Activated CD4-positive, alpha-beta T cell treated with anti-CD3 and anti-CD28 coated beads for 4 hours (primary cell): ENCODE measurements around the gene GPATCH8.
"Not testable (repeated sequence)": the region's sequence is repeated elsewhere in the genome, so short reads cannot be mapped to it uniquely, and the experiment has no call there.

Experiments used
- DNase-seq, 2 donors: peaks; one replicate each; pipeline ENCODE4 v3.0.0-alpha.2; 2020

The GPATCH8 gene

DNA sequence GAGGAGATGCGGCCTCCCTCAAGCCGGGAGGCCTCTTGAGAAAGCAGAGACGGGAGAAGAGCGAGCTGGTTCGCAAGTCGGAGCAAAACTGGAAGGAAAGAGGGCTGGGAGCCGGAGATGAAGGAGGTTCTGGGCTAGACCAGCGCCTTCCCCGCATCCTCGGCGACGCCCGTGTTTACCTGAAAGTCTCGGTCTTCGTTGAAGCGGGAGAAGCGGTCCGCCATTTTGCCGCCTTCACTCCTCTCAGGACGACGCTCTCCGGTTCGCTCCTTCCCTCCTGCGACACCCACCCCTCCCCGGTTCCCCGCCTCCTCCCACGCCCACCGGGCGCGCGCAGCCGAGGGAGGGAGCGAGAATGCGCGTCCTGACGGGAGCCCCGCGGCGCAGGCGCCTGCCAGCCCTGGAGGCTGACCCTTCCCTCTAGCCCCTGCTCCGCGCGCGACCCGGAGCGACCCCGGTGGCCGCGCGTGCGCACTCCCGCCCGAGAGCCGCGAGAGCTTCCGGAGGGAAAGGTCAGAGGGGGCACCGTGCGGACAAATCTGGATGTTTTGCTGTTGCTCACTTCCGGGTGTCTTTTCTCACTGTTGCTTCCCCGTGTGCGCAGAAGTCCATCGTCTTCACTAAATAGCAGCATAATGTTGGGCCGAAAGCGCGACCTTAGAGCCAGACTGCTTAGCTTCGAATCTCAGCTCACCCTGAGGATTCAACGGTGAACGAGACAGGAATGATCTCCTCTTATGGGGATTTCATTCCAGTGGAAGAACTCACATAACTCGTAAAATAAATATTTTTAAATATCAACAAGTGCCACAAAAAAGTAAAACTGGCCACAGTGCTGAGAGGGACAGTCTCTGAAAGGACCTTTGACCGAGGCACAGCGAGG, at the start of gene GPATCH8:
TSS of gene GPATCH8 (minus strand) at position 260 of the 883 bp plus-strand sequence. CDS start at position 224, 36 bp downstream.
- DNase-seq: peak; percentile 88 to 90

DNA sequence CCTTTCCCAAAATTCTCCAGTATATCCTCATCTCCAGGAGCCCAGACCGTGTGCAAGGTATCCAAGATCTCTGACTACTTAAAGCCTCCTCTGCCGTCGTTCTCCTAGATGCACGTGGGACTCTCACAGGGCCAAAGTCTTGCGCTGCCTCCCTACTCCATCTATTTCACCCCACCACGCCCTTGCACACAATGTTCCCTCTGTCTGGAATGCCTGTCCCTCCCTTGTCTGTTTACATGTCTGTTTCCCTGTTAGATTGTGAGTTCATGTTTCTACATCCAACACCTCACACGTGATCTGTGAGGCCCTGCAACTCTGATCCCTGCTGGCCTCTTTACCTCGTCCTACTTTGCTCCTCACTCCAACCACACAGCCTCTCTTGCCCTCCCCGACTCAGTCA, 49.2 kb upstream of the GPATCH8 start:
- DNase-seq: no peak

DNA sequence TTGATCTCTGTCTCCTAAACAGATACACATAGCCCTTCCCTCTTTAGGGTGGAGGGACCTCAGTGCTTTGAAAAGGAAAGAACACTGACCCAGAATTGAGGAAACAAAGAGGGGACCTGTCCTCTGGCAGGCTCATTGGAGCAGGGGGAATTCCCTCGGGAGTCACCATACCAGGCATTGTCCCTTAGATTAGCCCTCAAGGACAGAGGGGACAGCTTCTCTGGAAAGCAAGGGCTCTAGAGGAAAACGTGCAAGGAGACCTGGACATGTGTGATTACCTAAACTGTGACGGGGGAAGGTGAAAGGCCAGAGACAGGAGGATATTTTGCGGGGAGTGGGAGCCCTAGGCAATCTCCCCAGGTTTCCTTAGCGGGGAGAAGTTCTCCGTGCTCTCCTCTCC, 46.5 kb upstream of the GPATCH8 start:
- DNase-seq: no peak

DNA sequence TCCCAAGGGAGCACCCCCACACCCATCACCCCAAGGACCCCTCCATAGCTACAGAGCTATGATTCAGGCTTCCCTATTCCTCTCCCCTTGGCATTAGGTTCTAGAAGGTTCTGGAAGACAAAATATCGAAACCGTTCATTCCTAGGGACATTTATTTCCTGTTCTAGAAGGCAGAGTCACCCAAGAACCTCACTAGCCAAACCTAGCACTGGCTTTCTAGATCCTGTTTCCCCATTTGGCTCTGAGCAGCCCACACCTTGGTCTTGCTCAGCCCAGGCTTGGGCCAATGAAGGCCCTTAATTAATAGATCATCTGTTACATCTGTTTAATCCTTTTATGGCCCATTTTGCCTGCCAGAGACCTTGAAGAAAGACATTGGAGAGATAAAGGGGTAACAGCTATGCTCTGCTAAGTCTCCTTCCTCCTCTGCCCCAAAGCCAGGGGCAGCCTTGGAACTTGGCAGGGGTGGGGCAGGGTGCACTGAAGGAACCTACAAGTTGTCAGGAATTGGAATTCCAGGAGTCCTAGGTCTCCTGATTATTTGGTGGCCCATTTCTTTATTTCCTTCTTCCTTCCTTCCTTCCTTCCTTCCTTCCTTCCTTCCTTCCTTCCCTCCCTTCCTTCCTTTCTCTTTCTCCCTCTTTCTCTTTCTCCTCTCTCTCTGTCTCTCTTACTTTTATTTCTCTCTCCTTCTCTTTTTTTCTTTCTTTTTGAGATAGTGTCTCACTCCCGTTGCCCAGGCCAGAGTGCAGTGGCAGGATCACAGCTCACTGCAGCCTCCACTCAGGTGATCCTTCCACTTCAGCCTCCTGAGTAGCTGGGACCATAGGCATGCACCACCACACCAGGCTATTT, 45.4 kb upstream of the GPATCH8 start:
- DNase-seq: no peak

DNA sequence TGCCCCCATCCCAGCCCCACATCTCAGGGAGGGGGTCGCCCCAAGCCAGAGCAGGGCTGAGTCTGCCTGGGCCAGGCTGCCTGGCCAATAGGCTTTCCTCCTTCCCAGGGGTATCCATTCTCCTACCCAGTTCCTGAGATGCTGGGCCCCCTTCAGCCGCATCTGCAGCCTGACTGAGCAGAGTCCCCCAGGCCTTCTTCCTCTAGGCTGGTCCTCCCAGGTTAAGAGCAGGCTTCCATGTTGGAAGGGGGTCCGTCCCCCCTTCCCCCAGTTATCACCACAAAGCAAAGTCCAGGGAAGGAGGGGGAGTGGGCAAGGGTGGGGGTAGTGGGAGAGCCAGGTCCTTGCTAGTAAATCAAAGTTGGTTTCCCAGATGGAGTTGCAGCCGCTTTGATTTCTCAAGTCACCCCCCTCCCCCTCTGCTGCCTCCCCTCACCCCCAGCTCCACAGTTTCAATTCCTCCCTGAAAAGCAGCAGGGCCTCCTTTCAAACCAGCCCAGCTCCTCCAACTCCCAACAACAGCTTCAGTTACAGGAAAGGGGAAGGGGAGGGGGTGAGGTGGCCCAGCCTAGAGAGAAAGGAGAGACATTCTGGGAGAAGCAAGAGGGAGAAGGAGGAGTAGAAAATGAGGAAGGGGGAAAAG, 44.5 kb upstream of the GPATCH8 start:
- no peak for DNase-seq

DNA sequence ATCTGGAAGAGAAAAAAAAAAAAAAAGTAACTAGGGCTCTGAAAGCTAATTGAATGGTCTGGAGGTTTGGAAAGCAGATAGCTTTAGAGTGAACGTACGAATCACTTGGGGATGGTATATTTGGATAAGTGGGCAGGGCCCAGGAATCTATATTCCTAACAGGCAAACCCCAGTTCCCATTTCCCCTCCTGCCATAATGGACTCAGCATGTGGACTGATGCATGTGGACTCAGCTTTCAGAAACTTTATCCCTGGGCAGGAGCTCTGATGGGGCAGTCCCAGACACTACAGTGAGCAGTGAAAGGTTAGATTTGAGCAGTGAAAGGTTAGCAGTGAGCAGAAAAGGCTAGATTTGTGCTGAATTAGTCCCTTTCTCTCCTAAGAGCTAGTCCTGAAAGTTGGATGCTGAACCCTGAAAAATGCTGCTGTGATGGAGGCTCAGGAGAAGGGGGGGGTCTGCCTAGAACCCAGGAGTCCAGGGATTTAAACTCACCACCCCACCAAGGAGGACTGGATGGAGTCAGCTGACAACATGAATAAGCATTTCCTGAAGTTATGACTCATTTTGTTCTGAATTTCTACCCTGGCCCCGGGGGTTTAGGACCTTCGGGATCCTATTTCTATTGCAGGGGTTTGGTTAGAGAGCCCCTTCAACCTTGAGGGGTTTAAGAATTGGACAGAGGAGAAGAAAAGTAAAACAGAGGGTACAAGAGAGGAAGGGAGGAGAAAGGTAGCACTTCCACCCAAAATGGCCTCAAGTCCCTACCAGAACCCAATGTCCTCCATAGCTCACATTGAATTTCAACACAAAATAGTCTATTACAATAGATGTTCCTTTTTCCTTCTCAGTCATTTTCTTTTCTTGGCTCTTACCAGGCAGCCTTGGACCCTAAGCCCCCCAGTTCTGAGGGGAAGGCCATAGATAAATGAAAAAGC, 43.7 kb upstream of the GPATCH8 start:
- no peak for DNase-seq

DNA sequence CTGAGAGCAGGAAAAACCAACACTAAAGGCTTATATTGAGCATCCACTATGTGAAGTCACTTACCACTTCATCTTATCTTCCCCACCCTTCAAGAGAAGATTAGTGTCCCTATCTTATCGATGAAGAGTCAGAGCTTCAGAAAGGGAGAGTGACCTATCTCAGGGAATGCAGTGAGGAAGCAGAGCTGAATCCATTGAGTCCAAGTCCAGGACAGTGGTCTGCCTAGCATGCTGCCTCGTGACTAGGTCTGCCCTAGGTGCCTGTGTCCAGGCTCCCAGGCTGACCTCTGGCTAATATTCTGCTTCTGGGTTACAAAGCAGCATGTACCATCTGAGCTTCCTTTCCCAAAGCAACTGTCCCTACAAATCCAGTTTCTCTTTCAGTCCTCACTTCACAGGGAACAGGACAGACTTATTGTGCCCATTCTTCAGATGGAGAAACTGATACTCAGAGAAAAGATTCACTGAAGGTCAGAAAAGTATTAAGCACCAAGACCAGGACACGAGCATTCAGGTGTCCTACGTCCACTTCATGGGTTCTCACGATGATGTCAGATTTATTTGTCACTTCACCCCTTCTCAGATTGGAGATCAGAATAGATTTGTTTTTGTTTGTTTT, 40.8 kb upstream of the GPATCH8 start:
- no peak for DNase-seq

DNA sequence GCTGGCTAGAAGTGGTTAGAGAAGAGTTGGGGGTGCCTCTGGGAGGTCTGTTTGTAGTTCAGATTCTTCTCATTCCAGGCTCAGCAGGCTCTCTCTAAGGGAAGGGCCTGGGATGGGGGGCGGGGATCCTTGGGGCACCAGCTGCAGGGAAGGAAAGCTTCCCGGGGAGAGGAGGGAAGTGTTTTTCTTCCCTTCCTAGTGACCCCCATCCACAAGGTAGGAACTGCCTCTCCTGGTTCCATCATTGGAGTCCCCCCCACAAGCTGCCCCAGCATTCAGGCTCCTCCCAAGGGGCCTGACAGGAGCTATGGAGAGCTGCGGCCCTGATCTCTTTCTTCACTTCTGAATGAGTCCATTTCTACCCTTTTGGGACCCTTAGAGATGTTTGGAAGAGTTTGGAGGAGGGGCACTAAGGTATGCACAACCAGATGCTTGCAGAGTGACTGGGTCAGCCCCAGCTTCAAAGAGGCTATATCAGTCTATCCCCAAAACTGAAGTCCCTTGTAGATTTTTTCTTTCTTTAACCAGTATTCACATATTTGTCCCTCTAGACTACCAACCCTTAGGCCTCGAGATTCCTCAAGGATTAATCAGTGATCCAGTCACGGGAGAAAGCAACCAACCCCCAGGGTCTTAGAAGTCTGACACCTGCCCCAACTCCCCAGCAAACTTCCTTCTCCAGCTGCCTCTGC, 40.2 kb upstream of the GPATCH8 start:
- no peak for DNase-seq

DNA sequence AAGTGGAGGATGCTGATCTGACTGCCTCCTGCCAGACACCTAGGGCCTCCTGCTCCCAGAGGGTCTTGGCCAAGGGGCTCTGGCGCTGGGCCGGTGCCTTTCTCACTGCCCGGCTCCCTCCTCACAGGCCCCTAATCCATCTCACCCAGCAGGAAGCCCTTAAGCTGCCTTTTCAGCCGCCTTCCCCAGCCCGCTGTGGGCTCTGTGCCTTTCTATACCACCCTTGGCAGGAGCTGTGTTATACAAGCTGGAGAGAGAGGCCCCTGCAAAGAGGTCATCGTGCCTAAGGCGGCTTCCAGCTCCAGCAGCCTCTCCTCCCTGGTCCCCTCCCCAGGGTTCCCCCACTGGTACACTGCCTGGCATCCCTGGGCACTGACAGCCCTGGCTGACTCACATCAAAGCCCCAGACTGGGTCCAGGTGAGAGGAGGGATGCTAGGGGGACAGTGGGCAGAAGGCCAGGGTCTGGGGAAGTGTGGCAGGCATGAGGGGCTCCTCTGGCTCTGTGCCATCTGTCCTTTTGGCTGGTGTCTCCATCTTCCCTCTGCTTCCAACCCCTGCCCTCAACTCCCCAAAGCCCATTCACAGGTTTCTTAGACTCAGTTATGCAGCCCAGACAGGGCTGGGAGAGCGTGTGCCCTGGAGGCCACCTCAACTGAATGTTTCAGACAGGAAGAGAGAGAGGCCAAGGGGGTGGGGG, 38.8 kb upstream of the GPATCH8 start:
- no peak for DNase-seq

DNA sequence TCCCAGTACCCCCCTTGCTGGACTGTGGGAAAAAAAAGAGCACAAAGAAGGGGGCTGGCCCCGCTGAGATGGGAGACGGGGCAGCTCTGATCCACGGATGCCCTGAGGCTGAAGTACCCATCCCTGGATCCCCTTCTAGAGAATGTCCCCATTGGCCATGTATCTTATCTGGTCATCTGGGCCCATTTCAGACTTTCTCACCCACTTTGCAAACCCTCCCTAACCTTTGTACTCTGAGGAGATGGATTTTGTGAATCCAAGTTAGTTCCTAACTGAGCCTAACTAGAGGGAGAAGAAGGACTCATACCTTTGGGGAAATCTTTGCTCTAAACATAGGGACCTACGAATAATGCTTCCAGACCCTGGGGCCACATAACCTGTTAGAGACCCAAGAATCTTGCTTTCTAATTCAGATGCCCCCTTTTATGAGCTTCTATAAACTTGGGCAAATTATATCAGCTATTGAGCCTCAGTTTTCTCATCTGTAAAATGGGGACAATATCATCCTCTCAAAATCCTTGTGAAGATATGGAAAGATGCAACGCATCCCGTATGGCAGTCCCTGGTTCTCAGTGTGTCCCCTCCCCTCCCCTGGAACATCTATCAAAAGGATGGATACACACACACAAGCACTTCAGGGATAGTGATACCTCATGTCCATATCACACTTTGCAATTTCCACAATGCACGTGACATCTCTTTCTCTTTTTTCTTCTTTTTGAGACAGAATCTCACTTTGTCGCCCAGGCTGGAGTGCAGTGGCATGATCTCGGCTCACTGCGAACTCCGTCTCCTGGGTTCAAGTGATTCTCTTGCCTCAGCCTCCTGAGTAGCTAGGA, 37.3 kb upstream of the GPATCH8 start:
- no peak for DNase-seq

DNA sequence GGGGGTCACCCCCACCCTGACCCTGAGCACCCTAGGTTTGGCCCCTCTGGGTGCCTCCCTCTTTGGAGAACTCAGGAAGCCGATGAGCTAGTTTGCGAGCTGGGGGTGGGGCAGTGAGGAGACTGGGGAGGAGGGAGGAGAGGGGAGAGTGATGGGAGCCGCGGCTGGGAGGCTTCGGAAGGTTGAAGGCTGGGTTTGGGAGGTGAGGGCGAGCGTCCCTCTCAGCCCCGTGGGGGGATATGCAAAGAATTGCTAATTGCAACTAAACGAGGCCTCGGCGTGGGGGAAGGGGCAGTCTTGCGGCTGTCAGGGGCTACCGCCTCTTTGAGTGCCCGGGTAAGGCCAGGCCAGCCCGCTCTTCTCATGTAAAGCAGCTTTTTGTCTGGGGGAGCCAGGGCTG, 36.5 kb upstream of the GPATCH8 start:
- no peak for DNase-seq

DNA sequence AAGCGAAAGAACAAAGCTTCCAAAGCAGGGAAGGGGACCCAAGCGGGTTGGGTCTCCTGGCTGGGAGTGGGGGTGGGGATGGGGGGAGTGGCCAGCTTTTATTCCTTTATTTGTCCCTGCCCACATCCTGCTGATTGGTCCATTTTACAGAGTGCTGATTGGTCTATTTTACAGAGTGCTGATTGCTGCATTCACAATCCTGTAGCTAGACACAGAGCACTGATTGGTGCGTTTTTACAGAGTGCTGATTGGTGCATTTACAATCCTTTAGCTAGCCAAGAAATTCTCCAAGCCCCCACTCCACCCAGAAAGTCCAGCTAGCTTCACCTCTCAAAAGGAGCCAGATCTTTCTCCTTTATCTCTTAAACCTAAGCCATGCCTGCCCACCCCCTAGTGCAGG, 34.7 kb upstream of the GPATCH8 start:
- not testable (repeated sequence) for DNase-seq

DNA sequence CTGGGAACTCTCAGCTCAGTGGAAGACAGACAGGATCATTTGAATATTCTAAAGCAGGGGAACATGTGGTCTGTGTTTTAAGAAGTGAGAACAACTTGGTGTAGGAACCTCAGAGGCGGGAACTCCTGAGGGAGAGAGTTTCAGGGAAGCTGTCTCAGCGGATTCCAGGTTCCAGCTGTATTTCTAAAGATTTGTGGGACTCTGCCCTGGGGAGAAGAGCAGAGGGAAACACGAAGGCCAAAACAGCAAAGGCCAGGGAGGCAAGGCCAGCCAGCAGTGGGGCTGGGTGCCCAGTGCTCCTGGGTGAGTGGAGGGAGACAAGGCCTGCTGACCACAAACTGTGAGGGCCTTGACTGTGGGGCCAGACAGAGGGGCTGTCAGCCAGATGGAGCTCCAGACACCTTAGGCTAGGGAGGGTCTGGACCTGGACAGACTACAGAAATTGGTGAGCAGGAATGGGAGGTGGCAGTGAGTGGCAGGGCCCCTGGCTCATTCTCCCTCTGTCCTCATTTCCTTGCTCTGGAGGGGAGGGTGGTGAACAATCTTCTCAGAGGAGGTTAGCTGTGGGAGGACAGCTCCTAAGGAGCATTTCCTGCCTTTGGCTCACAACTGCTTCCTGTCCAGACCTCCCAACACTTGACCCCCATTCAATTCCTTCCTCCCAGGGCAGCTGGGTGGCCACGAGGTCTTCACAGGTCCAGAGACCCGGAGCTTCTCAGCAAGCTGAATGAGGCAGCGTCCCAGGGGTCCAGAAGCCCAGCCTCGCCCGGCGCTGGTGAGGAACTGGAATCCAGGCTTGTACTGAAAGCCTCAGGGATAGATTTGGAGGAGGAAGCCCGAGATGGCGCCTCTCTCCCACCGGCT, 33.1 kb upstream of the GPATCH8 start:
- no peak for DNase-seq

DNA sequence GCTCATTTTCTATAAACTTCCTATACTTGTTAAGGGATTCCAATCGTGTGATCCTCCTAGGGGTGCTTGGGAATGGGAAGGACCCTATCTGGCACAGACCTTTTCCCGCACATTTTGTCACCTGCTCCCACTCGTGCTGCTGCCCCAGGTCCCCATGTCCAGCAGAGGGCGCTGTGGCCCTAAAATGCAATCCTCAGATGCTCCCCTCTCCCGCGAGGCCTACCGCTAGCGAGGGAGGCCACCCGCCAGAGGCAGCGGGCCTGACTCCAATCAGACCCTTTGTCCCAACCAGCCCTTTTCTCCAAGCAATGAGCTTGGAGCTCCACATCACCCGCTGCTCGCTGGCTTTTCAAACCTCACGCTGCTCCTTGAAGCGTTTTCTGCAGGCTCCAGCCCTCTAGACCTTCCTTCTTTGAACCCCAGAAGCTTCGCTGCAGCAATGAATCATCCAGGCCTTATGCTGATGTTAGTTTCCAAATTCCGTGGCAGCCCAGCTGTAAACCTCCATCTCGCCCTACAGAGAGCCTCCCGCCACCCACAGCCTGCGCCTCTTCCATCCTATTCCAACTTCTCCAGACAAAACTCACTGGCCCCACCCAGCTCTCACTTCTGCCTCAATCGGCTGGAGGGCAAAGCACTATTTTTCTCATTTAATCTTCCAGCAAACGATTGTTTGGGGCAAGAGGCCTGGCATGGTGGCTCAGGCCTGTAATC, 30.5 kb upstream of the GPATCH8 start:
- peak; percentile 85 to 88 for DNase-seq

DNA sequence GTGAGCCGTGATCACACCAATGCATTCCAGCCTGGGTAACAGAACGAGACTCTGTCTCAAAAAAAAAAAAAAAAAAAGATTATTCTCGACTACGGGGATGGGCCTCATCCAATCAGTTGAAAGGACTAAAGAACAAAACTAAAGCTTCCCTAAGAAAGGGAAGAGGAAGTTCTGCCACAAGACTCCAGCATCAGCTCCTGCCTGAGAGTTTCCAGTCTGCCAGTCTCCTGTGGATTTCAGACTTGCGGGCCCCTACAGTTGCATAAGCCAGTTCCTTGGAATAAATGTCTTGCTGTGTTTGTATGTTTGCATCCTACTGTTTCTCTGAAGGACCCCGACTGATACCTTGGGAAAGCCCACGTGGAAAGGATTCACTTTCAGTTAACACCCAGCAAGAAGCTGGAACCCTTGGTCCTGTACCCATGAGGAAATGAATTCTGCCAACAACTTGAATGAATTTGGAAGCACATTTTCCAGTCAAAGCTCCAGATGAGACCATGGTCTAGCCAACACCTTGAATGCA, 27.8 kb upstream of the GPATCH8 start:
- no peak for DNase-seq

DNA sequence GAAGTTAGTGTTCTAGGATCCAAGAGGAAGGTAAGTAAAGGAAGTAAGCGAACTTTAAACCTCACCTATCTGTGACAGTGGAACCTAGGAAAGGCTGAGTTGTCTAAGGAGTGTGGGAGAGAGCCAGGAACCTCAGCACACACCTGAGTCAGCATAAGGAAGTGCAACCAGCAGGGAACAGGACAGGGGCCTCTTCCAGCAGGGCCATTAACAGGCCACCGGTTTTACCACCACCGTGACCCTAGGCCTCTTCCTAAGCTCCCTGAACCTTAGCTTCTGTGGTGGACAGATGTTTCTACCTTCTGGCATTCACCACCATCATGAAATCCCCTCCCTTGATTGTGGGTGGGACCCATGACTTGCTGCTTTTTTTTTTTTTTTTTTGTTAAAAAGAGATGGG, 26.7 kb upstream of the GPATCH8 start:
- DNase-seq: no peak

DNA sequence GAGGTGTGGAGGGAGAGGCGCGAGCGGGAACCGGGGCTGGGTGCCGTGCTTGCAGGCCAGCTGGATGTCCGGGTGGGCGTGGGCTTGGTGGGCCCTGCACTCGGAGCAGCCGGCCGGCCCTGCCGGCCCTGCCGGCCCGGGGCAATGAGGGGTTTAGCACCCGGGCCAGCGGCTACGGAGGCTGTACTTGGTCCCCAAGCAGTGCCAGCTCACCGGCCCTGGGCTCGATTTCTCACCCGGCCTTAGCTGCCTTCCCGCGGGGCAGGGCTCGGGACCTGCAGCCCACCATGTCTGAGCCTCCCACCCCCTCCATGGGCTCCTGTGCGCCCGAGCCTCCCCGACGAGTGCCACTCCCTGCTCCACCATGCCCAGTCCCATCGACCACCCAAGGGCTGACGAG, 24.7 kb upstream of the GPATCH8 start:
- DNase-seq: no peak

DNA sequence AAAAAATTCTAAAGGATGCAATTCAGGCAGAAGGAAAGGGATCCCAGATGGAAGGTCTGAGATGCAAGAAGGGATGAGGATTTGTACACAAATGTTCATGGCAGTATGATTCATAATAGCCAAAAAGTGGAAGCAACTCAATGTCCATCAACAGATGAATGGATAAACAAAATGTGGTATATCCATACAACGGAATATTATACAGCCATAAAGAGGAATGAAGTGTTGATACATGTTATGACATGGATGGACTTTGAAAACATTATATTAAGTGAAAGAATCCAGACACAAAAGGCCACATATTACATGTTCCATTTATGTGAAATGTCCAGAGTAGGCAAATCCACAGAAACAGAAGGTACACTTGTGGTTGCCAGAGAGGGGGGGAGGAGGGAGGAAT, 23.9 kb upstream of the GPATCH8 start:
- no peak for DNase-seq
